Transverse colon (tissue), 4 donors: Measurements from ENCODE around the gene CRYGN. TPM values are rescaled to one million over a fixed set of nuclear protein-coding genes. Genes with fewer than 3 reads are reported as not detected.

ENCODE experiments used
- DNase-seq: peaks from one replicate; pipeline ENCODE4 v3.0.0-alpha.2; 2019
- H3K27ac ChIP-seq, 4 donors: fragments of 200-600 bp; sonication (generic); 2 replicates each; pipeline ENCODE4 v1.5.1; 2016 to 2018; ENCODE audit warnings: inconsistent platforms in 4 of 4
- H3K27me3 ChIP-seq: fragments of 200-600 bp; sonication (generic); 2 replicates; pipeline ENCODE4 v1.5.1; 2017; ENCODE audit warnings: inconsistent platforms
- H3K36me3 ChIP-seq, 4 donors: fragments of 200-600 bp; sonication (generic); 2 replicates each; pipeline ENCODE4 v1.5.1; 2017 to 2019; ENCODE audit warnings: inconsistent platforms in 4 of 4
- H3K4me1 ChIP-seq, 4 donors: fragments of 200-600 bp; sonication (generic); 2 replicates each; pipeline ENCODE4 v1.5.1; 2017 to 2020; ENCODE audit warnings: inconsistent platforms in 4 of 4
- H3K4me3 ChIP-seq, 4 donors: fragments of 200-600 bp; sonication (generic); 1 replicate in 1 of 4; 2 replicates in 3 of 4; pipeline versions ENCODE4 v1.5.1 to v1.6.1; 2017 to 2019; ENCODE audit warnings: inconsistent platforms in 4 of 4
- H3K9me3 ChIP-seq, 2 donors: fragments of 200-600 bp; sonication (generic); 2 replicates each; pipeline ENCODE4 v1.5.1; 2017 to 2019; ENCODE audit warnings: inconsistent platforms in 2 of 2
- EP300 ChIP-seq: sonication (generic); formaldehyde crosslinking; IDR thresholded peaks from one replicate; pipeline ENCODE4 v1.6.1; 2017; ENCODE audit warnings: antibody characterized with exemption, low read depth
- POLR2A ChIP-seq: fragments of 450-650 bp; IDR thresholded peaks from one replicate; pipeline ENCODE4 v1.6.1; 2016; ENCODE audit warnings: antibody characterized with exemption, mild to moderate bottlenecking, moderate library complexity
- POLR2AphosphoS5 ChIP-seq, 3 donors: sonication (generic); formaldehyde crosslinking; IDR thresholded peaks; one replicate each; pipeline ENCODE4 v1.6.1; 2016; ENCODE audit warnings: antibody characterized with exemption in 3 of 3
- WGBS, 2 donors: methylation state at CpG; one replicate each; pipeline ENCODE4 v1.1.5; 2018; ENCODE audit warnings: low coverage in 1 of 2; 5-methylcytosine and 5-hydroxymethylcytosine counted together
- in situ Hi-C, 4 donors: fragments of 200-750 bp; cut with MboI; loops; one replicate each; pipeline versions ENCODE4 v1.15.0 to v1.15.1; 2017; ENCODE audit warnings: low sequenced_read_pairs in 3 of 4, low pct_ligation_motif_present in 1 of 4, low pct_unique_long_range_greater_than_20kb in 1 of 4
- intact Hi-C: fragments of 100-400 bp; cut with DNase I; formaldehyde crosslinking; loops from one replicate; pipeline ENCODE4 v1.15.1; 2023; ENCODE audit warnings: low total_unique reads
- total RNA-seq, 4 donors: library from RNA; depleted of rRNA; stranded (reverse); fragments of >200 nt; gene quantifications; one replicate each; pipeline ENCODE4 v1.1.0, GENCODE V29; 2016
- TF ChIP-seq, protein P1 (sequence below), 5 experiments: fragments of 200-600 bp in 3 of 5; fragments of 450-650 bp in 2 of 5; sonication (generic) in 3 of 5; IDR thresholded peaks; 1 replicate in 2 of 5; 2 replicates in 3 of 5; pipeline ENCODE4 v1.5.1; 2016 to 2017; ENCODE audit warnings: antibody characterized with exemption in 5 of 5, inconsistent platforms in 3 of 5, mild to moderate bottlenecking in 2 of 5, moderate library complexity in 1 of 5

CRYGN gene
- total RNA-seq, 4 donors from 2014 or later: not detected

DNA sequence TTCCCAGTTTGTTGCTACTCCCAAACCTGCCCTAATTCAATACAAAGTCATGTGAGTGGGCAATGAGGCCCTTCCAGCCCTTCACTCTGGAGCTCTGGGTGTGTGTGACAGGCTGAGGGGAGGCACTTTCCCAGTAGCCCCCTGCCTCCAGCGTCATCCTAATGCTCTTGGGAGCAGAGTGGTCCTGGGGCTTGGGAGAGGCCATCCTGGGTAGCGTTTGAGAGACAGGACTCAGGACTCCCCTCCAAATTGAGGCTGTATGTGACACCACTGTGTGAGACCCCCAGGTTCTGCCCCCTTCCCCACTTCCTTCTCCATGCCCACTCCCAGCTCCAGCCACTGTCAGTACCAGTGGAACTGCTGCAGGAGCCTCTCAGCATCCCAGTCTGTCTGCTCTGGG lies 6.5 kb upstream of the CRYGN start:
- H3K9me3 ChIP-seq: no peaks in the 10 kb centered on the region
- H3K36me3 ChIP-seq: no peaks in the 10 kb centered on the region
- H3K27ac ChIP-seq: no peak overlapping the region
- H3K4me1 ChIP-seq: peaks cover 0 to 11% (median 7%) of the 10 kb centered on the region in 4 donors
- H3K27me3 ChIP-seq: peaks cover 7% of the 10 kb centered on the region
- intact Hi-C loops: loop anchor here (5.0 kb wide), 1 partner anchor 79 kb away; no protein-coding TSS in a partner anchor
- WGBS, 2 donors: 90% methylated on average over 1 of the region's 2 CpGs; no CpG with 5 or more reads in 1 of the 2 donors
- in situ Hi-C loops: loop anchor here in 3 of 4 donors (5.0 to 10.0 kb wide), 2 partner anchors 79 to 82 kb away; no protein-coding TSS in a partner anchor
- DNase-seq: no peak
- H3K4me3 ChIP-seq: no peak overlapping the region
- TF ChIP-seq, protein P1, sequence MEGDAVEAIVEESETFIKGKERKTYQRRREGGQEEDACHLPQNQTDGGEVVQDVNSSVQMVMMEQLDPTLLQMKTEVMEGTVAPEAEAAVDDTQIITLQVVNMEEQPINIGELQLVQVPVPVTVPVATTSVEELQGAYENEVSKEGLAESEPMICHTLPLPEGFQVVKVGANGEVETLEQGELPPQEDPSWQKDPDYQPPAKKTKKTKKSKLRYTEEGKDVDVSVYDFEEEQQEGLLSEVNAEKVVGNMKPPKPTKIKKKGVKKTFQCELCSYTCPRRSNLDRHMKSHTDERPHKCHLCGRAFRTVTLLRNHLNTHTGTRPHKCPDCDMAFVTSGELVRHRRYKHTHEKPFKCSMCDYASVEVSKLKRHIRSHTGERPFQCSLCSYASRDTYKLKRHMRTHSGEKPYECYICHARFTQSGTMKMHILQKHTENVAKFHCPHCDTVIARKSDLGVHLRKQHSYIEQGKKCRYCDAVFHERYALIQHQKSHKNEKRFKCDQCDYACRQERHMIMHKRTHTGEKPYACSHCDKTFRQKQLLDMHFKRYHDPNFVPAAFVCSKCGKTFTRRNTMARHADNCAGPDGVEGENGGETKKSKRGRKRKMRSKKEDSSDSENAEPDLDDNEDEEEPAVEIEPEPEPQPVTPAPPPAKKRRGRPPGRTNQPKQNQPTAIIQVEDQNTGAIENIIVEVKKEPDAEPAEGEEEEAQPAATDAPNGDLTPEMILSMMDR (IDR thresholded peaks at IDR 0.05): no peak
- TF ChIP-seq POLR2AphosphoS5 (IDR thresholded peaks at IDR 0.05): no peak
- no peak for TF ChIP-seq EP300
- no peak for TF ChIP-seq POLR2A

GRCh38 chr7:151444632-151445031 lies 4.7 kb upstream of the CRYGN start:
- no peak for TF ChIP-seq POLR2AphosphoS5 (IDR thresholded peaks at IDR 0.05)
- no peak for TF ChIP-seq EP300
- TF ChIP-seq, protein P1 (IDR thresholded peaks at IDR 0.05): no peak
- in situ Hi-C loops: loop anchor here in 3 of 4 donors (5.0 to 10.0 kb wide), 2 partner anchors 77 to 80 kb away; no protein-coding TSS in a partner anchor

DNA sequence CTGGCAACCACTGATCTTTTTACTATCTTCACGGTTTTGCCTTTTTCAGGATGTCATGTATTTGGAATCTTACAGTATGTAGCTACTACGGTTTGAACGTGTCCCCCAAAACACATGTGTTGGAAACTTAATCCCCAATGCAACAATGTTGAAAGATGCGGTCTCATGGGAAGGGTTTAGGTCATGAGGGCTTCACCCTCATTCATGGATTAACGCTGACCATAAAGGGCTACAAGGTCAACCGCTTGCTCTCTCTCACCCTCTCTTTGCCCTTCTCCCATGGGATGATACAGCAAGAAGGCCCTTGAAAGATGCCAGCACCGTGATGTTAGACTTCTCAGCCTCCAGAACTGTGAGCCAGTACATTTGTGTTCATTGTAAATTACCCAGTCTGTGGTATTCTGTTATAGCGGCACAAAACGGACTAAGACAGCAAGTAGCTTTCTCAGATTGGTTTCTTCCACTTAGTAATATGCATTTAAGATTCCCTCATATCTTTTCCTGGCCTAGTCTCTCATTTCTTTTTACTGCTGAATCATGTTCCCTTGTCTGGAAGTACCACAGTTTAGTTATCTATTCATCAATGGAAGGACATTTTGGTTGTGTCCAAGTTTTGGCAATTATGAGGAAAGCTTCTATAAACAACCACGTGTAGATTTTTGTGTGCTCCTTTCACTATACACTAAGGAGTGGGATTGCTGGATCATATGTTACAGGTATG lies 3.0 kb upstream of the CRYGN start:
- intact Hi-C loops (no loop called here), in situ Hi-C loops (loop anchor here in 1 of 4 donors (10.0 kb wide), 1 partner anchor 78 kb away; no protein-coding TSS in a partner anchor)
- 72 to 77% methylated on average over 7 to 10 of the region's 10 CpGs for WGBS, 2 donors
- Histone ChIP-seq H3K4me1 (peaks cover 8 to 21% (median 14%) of the 10 kb centered on the region in 4 donors), H3K4me3 (no peak overlapping the region), H3K36me3 (no peaks in the 10 kb centered on the region), H3K27me3 (peaks cover 36% of the 10 kb centered on the region), H3K9me3 (no peaks in the 10 kb centered on the region), H3K27ac (no peak overlapping the region)
- peak; percentile 1 for DNase-seq
- TF ChIP-seq POLR2AphosphoS5 (IDR thresholded peaks at IDR 0.05): no peak
- TF ChIP-seq, protein P1 (IDR thresholded peaks at IDR 0.05): no peak
- no peak for TF ChIP-seq POLR2A
- TF ChIP-seq EP300: no peak

More at GRCh38 chr7:151444632-151445031, 4.7 kb upstream of the CRYGN start:
- Histone ChIP-seq H3K9me3 (no peaks in the 10 kb centered on the region), H3K27ac (no peak overlapping the region), H3K27me3 (peaks cover 25% of the 10 kb centered on the region), H3K36me3 (no peaks in the 10 kb centered on the region), H3K4me1 (peaks cover 8 to 28% (median 15%) of the 10 kb centered on the region in 4 donors), H3K4me3 (no peak overlapping the region)
- no peak for DNase-seq
- intact Hi-C loops: loop anchor here (5.0 kb wide), 1 partner anchor 77 kb away; no protein-coding TSS in a partner anchor
- 80 to 83% methylated on average over 1 of the region's 1 CpG for WGBS, 2 donors

- H3K27me3 ChIP-seq: peaks cover 36% of the 10 kb centered on the region
- H3K4me1 ChIP-seq: peaks cover 8 to 20% (median 14%) of the 10 kb centered on the region in 4 donors
- H3K9me3 ChIP-seq: no peaks in the 10 kb centered on the region
- TF ChIP-seq, protein P1 (IDR thresholded peaks at IDR 0.05): no peak
- TF ChIP-seq POLR2AphosphoS5 (IDR thresholded peaks at IDR 0.05) (no peak), POLR2A (no peak), EP300 (no peak)
- H3K4me3 ChIP-seq: no peak overlapping the region
- intact Hi-C loops: no loop called here
- peak overlapping the region; percentile 3 to 45 (median 16) for H3K27ac ChIP-seq
- WGBS, 2 donors: 27 to 51% methylated on average over 3 to 10 of the region's 10 CpGs
- DNase-seq: no peak
- no peaks in the 10 kb centered on the region for H3K36me3 ChIP-seq
- in situ Hi-C loops: loop anchor here in 1 of 4 donors (10.0 kb wide), 1 partner anchor 76 kb away; no protein-coding TSS in a partner anchor
Measured at GRCh38 chr7:151440799-151441445, 981 bp upstream of the CRYGN start.
